Ovary (tissue), 9 donors: Measurements from ENCODE around the gene HHEX. TPM values are rescaled to one million over a fixed set of nuclear protein-coding genes. Genes with fewer than 3 reads are reported as not detected.

Experiments used
- DNase-seq, 5 donors: peaks; one replicate each; pipeline ENCODE4 v3.0.0-alpha.2; 2019 to 2020
- H3K27ac ChIP-seq, 2 donors: fragments of 200-600 bp; one replicate each; pipeline versions ENCODE4 v1.5.1 to v1.8.0; 2019 to 2022
- H3K27me3 ChIP-seq: fragments of 200-600 bp; one replicate; pipeline ENCODE4 v1.8.0; 2022
- H3K36me3 ChIP-seq: fragments of 200-600 bp; sonication (generic); one replicate; pipeline ENCODE4 v1.5.1; 2019
- H3K4me1 ChIP-seq: one replicate; pipeline ENCODE4 v1.8.1; 2013; ENCODE audit warnings: mild to moderate bottlenecking, moderate library complexity; ENCODE audit not compliant: insufficient read depth
- H3K4me3 ChIP-seq: fragments of 200-600 bp; sonication (generic); one replicate; pipeline ENCODE4 v1.5.1; 2017
- H3K9me3 ChIP-seq, 2 donors: fragments of 200-600 bp in 1 of 2; sonication (generic) in 1 of 2; one replicate each; pipeline versions ENCODE4 v1.5.1 to v1.8.1; 2013 to 2019; ENCODE audit warnings: mild to moderate bottlenecking in 1 of 2, moderate library complexity in 1 of 2
- CTCF ChIP-seq, 3 donors: fragments of 450-650 bp in 2 of 3; fragments of 200-600 bp in 1 of 3; IDR thresholded peaks; one replicate each; pipeline versions ENCODE4 v1.5.1 to v1.8.0; 2016 to 2022; ENCODE audit warnings: antibody characterized with exemption in 3 of 3, mild to moderate bottlenecking in 1 of 3
- EP300 ChIP-seq: sonication (generic); formaldehyde crosslinking; IDR thresholded peaks from one replicate; pipeline ENCODE4 v1.6.1; 2017; ENCODE audit warnings: antibody characterized with exemption
- POLR2A ChIP-seq: fragments of 450-650 bp; IDR thresholded peaks from one replicate; pipeline ENCODE4 v1.6.1; 2017; ENCODE audit warnings: antibody characterized with exemption, mild to moderate bottlenecking, moderate library complexity
- WGBS, 3 donors: extraction: QIAGEN DNeasy Blood & Tissue Kit in 1 of 3; methylation state at CpG; one replicate each; pipeline versions ENCODE4 v1.1.5 to v1.1.7; 2013 to 2017; 5-methylcytosine and 5-hydroxymethylcytosine counted together
- intact Hi-C, 4 donors: fragments of 100-400 bp; cut with DNase I; formaldehyde crosslinking; loops; one replicate each; pipeline versions ENCODE4 v1.11.0 to v1.15.1; 2022 to 2023
- polyA plus RNA-seq, 2 donors: library from polyadenylated mRNA; stranded (reverse); fragments of 200-250 nt in 1 of 2; fragments of 350-450 nt in 1 of 2; fragmentation: Illumina TruSeq in 1 of 2; extraction: RNeasy Lipid Tissue Mini Kit (QIAGEN cat#74804) in 1 of 2; gene quantifications; one replicate each; pipeline ENCODE4 v1.2.3, GENCODE V29; 2013 to 2014
- small RNA-seq: library from RNA; depleted of rRNA; stranded (forward); fragments of <200 nt; gene quantifications from one replicate; pipeline ENCODE3, GENCODE V24; 2016
- total RNA-seq, 7 donors: library from RNA; depleted of rRNA in 2 of 7; stranded (reverse); fragments of >200 nt in 2 of 7; fragmentation: NEBNext Ultra II Directional in 3 of 7; extraction: Animal tissue kit (Norgen Biotek cat#: 25700) in 3 of 7; gene quantifications; one replicate each; pipeline versions ENCODE4 v1.1.0 to v1.2.4, GENCODE V29; 2016 to 2023
- donor health status: DM: no; HTN: no; CAD: no; lungs with moderate emphysema.
- donor health status: DM: no; HTN: no; CAD: no.
- donor health status: Bipolar disorder and iron deficiency.
- donor health status: DM: yes; HTN: yes; CAD: no.
- donor health status: DM: no; HTN: no; CAD: no.
- donor health status: DM: yes; HTN: yes; CAD: no.

The HHEX gene
- total and polyA plus RNA-seq, 9 donors = 2.1 to 14.6 (median 4.2) TPM

GRCh38 chr10:92742331-92743228 is 52.8 kb downstream of the HHEX start:
- no peak for DNase-seq
- TF ChIP-seq POLR2A (no peak), CTCF (IDR thresholded peaks at IDR 0.05) (no peak), EP300 (no peak)
- 81 to 85% (median 82%) methylated on average over 9 of the region's 9 CpGs for WGBS, 3 donors

More at GRCh38 chr10:92742331-92743228, 52.8 kb downstream of the HHEX start:
- intact Hi-C loops = no loop called here
- H3K9me3 ChIP-seq = no peaks in the 10 kb centered on the region
- no peak overlapping the region for H3K4me3 ChIP-seq
- no peaks in the 10 kb centered on the region for H3K27me3 ChIP-seq
- H3K36me3 ChIP-seq = no peaks in the 10 kb centered on the region
- H3K4me1 ChIP-seq = no peaks in the 10 kb centered on the region
- no peak overlapping the region for H3K27ac ChIP-seq

Small RNAs within 50 kb of the gene (small RNA-seq; reads per million reads assigned to genes)
- gene RF00019 (not detected), gene RN7SL644P (not detected)

Other genes starting within 250 kb of the HHEX start
- 10 to 100 TPM; 14.3 to 34.1 (median 28.2) TPM for gene IDE, start 115.9 kb upstream of the HHEX start, total RNA-seq
- 10 to 100 TPM in 1 of 2 donors, 1 to 10 TPM in 1; 5.8 to 18.4 TPM for gene IDE, start 115.9 kb upstream of the HHEX start, polyA plus RNA-seq
- gene KIF11, start 96.8 kb upstream of the HHEX start, total RNA-seq = 1 to 10 TPM in 2 of 7 donors, under 1 TPM in 5; 0.23 to 2.3 (median 0.48) TPM
- gene KIF11, start 96.8 kb upstream of the HHEX start, polyA plus RNA-seq = 1 to 10 TPM in 1 of 2 donors, under 1 TPM in 1; 0.85 to 1.4 TPM
- gene EXOC6, start 158.6 kb downstream of the HHEX start, total RNA-seq = 10 to 100 TPM in 3 of 7 donors, 1 to 10 TPM in 4; 7.2 to 12.8 (median 9.7) TPM
- 10 to 100 TPM in 1 of 2 donors, 1 to 10 TPM in 1; 6.2 to 10.7 TPM for gene EXOC6, start 158.6 kb downstream of the HHEX start, polyA plus RNA-seq